Vagina (tissue), 2 donors: ENCODE data around the gene CDH13. TPM values are rescaled to one million over a fixed set of nuclear protein-coding genes. Genes with fewer than 3 reads are reported as not detected.
A peak's percentile ranks its signal among the peaks of the same experiment; 100 is the strongest.

Source experiments
- DNase-seq, 2 donors: peaks; one replicate each; pipeline ENCODE4 v3.0.0-alpha.2; 2017; ENCODE audit errors: extremely low spot score in 2 of 2
- H3K27ac ChIP-seq: fragments of 200-600 bp; sonication (generic); one replicate; pipeline ENCODE4 v1.5.1; 2019
- H3K27me3 ChIP-seq: fragments of 200-600 bp; sonication (generic); one replicate; pipeline ENCODE4 v1.5.1; 2019
- H3K36me3 ChIP-seq, 2 donors: fragments of 200-600 bp; sonication (generic); one replicate each; pipeline ENCODE4 v1.5.1; 2017 to 2019
- H3K4me1 ChIP-seq: fragments of 200-600 bp; sonication (generic); one replicate; pipeline ENCODE4 v1.5.1; 2019
- H3K4me3 ChIP-seq, 2 donors: fragments of 200-600 bp; sonication (generic); 1 replicate in 1 of 2; 2 replicates in 1 of 2; pipeline ENCODE4 v1.5.1; 2016 to 2019
- H3K9me3 ChIP-seq: fragments of 200-600 bp; sonication (generic); one replicate; pipeline ENCODE4 v1.5.1; 2019
- POLR2A ChIP-seq, 2 donors: fragments of 450-650 bp; IDR thresholded peaks; one replicate each; pipeline ENCODE4 v1.6.1; 2017; ENCODE audit warnings: antibody characterized with exemption in 2 of 2, mild to moderate bottlenecking in 2 of 2, moderate library complexity in 2 of 2
- POLR2AphosphoS5 ChIP-seq, 2 donors: sonication (generic); formaldehyde crosslinking; IDR thresholded peaks; one replicate each; pipeline ENCODE4 v1.9.0; 2017; ENCODE audit warnings: antibody characterized with exemption in 2 of 2, mild to moderate bottlenecking in 2 of 2, low read depth in 1 of 2; ENCODE audit not compliant: insufficient read depth in 1 of 2
- intact Hi-C: fragments of 100-400 bp; cut with DNase I; formaldehyde crosslinking; loops from one replicate; pipeline ENCODE4 v1.15.1; 2023
- total RNA-seq: library from RNA; depleted of rRNA; stranded (reverse); fragments of >200 nt; gene quantifications from one replicate; pipeline ENCODE4 v1.2.3, GENCODE V29; 2016
- TF ChIP-seq, protein P1 (sequence below), 3 experiments: fragments of 450-650 bp in 2 of 3; fragments of 200-600 bp in 1 of 3; sonication (generic) in 1 of 3; IDR thresholded peaks; one replicate each; pipeline ENCODE4 v1.5.1; 2017 to 2019; ENCODE audit warnings: antibody characterized with exemption in 3 of 3, mild to moderate bottlenecking in 2 of 3, moderate library complexity in 2 of 3

CDH13 gene
- total RNA-seq, 1 donor from 2014 or later: 123 TPM

DNA sequence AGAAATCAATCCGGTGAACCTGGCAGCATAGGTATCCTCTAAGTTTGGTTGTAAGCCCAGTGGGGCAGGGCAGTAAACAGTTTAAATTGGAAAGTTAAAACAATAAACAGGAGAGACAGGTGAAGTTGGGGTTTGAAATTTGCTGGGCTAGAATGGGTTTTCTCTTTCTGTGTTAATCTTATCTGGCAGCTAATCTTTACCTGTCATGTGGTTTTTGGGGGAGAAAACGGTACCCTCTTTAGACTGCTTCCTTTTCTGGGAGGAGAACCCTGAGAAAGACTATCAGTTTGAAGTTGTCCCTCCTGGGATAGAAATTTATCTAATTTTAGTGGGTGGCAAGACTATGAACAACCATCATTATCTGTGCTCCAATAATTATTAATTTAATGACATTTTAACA is 24.0 kb downstream of the CDH13 start:
- H3K4me3 ChIP-seq: no peak overlapping the region
- H3K4me1 ChIP-seq: peaks cover 29% of the 10 kb centered on the region
- DNase-seq: no peak
- H3K27ac ChIP-seq: no peak overlapping the region
- H3K27me3 ChIP-seq: no peaks in the 10 kb centered on the region
- H3K36me3 ChIP-seq: no peaks in the 10 kb centered on the region
- H3K9me3 ChIP-seq: no peaks in the 10 kb centered on the region
- intact Hi-C loops: no loop called here
- TF ChIP-seq POLR2AphosphoS5 (IDR thresholded peaks at IDR 0.05; ENCODE audit: insufficient read depth in 1 of 2, low read depth in 1 of 2) (no peak), POLR2A (IDR thresholded peaks at IDR 0.05) (no peak)
- TF ChIP-seq, protein P1, sequence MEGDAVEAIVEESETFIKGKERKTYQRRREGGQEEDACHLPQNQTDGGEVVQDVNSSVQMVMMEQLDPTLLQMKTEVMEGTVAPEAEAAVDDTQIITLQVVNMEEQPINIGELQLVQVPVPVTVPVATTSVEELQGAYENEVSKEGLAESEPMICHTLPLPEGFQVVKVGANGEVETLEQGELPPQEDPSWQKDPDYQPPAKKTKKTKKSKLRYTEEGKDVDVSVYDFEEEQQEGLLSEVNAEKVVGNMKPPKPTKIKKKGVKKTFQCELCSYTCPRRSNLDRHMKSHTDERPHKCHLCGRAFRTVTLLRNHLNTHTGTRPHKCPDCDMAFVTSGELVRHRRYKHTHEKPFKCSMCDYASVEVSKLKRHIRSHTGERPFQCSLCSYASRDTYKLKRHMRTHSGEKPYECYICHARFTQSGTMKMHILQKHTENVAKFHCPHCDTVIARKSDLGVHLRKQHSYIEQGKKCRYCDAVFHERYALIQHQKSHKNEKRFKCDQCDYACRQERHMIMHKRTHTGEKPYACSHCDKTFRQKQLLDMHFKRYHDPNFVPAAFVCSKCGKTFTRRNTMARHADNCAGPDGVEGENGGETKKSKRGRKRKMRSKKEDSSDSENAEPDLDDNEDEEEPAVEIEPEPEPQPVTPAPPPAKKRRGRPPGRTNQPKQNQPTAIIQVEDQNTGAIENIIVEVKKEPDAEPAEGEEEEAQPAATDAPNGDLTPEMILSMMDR (IDR thresholded peaks at IDR 0.05): no peak

DNA sequence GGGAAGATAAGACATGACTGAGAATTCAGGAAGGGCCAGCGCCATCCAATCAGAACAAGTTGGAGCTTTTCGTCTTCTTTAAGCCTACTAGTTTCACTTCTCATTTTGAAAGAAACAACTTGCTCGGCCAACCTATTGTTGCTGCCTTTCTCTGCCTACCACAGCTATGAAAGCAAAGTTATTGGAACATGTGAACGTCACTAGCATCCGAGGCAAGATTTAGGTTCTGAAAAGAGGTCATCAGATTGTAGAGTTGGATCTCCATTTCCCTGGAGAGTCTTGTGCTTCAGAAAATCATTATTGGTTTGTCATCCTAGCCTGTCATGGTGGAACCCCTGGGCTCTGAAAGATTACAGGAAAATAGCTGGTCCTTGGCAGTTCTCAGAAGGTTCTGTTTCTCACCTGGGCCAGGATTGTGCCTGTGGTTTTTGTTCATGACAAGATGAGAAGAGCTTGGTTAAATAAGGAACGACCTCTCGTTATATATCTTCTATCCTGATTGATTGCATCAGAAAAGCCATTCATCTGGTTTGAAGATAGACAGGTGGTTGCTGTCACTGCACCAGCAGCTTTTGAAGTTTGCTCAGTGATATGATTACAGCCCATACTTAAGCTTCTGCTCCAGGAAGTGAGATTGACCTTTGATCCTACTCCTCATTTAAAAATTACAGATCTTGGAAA is 25.3 kb downstream of the CDH13 start:
- H3K4me1 ChIP-seq: peaks cover 29% of the 10 kb centered on the region
- H3K27me3 ChIP-seq: no peaks in the 10 kb centered on the region
- no peaks in the 10 kb centered on the region for H3K36me3 ChIP-seq
- no peak for DNase-seq
- H3K9me3 ChIP-seq: no peaks in the 10 kb centered on the region
- no peak overlapping the region for H3K4me3 ChIP-seq
- TF ChIP-seq POLR2AphosphoS5 (IDR thresholded peaks at IDR 0.05; ENCODE audit: insufficient read depth in 1 of 2, low read depth in 1 of 2) (no peak), POLR2A (IDR thresholded peaks at IDR 0.05) (no peak)
- TF ChIP-seq, protein P1 (IDR thresholded peaks at IDR 0.05): no peak
- intact Hi-C loops: no loop called here
- H3K27ac ChIP-seq: no peak overlapping the region

DNA sequence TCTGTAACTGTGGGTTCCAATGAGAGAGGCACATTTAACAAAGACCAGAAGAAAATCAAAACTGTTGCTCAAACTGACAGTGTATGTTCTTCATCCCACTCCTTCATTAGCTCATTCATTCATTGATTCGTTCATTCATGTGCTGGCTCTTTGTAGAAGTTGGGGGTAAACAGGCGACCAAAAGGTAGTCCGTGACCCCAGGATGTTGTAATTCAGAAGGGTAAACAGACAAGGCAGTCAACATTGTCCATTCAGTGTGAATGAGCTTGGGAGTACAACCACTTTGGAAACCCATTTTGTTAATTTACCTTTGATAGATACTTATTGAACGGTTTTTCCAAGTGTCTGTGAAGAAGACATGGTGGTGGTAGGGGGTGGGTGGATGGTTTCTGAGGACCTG is 26.1 kb downstream of the CDH13 start:
- H3K27me3 ChIP-seq: no peaks in the 10 kb centered on the region
- intact Hi-C loops: no loop called here
- no peak overlapping the region for H3K27ac ChIP-seq
- H3K4me3 ChIP-seq: no peak overlapping the region
- H3K4me1 ChIP-seq: peaks cover 29% of the 10 kb centered on the region
- no peak for TF ChIP-seq POLR2AphosphoS5 (IDR thresholded peaks at IDR 0.05; ENCODE audit: insufficient read depth in 1 of 2, low read depth in 1 of 2)
- TF ChIP-seq, protein P1 (IDR thresholded peaks at IDR 0.05): no peak
- TF ChIP-seq POLR2A (IDR thresholded peaks at IDR 0.05): no peak
- H3K9me3 ChIP-seq: no peaks in the 10 kb centered on the region
- DNase-seq: no peak
- H3K36me3 ChIP-seq: no peaks in the 10 kb centered on the region

DNA sequence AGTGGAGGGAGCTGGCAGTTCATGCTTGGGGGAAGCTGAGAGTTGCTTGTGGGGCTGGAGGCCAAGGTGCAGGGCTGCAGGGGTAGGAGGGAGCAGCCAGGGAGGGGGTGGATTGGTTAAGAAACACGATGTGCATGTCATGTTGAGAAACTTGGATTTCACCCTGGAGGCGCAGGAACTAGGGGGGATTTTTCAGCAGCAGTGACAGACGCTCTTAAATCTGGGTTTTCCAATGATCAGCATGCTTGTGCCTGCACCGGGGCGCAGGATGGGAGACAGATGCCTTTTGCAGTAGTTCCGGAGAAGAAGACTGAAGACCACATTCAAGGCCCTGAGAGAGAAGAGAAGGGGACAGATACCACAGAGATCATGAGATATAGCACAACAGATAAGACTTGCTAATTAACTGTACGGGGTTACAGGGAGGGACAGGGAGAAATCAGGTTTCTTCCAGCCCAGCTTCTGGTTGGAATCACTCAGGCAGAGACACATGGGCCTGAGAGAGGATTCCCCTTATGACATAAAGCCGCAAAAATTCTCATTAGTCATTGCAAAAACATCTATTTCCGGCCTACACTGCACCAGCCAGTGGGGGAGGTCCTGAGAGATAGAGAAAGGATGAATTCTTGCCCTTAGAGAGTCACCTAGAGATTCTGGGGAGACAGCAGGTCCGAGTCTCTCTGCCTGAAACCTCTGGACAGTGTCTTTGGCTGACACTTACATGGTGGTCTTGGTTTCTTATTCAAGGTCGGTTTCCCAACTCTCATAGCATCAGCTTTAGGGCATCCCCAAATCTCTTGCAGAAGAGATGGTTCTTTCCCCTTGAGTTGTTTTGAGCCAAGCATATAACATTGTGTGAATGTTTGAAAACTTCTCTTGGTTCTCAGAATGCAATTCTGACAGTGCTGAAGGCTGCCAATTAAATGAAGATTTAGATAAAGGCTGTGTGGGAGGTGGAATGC is 27.1 kb downstream of the CDH13 start:
- DNase-seq: no peak
- Histone ChIP-seq H3K36me3 (no peaks in the 10 kb centered on the region), H3K27me3 (no peaks in the 10 kb centered on the region), H3K4me1 (peaks cover 29% of the 10 kb centered on the region), H3K4me3 (no peak overlapping the region), H3K9me3 (no peaks in the 10 kb centered on the region), H3K27ac (peak overlapping the region; percentile 27)
- intact Hi-C loops: no loop called here
- TF ChIP-seq, protein P1 (IDR thresholded peaks at IDR 0.05): no peak
- TF ChIP-seq POLR2A (IDR thresholded peaks at IDR 0.05) (no peak), POLR2AphosphoS5 (IDR thresholded peaks at IDR 0.05; ENCODE audit: insufficient read depth in 1 of 2, low read depth in 1 of 2) (no peak)
